T-cell (primary cell): Measurements from ENCODE around the gene SAMD9L. TPM values are rescaled to one million over a fixed set of nuclear protein-coding genes. Genes with fewer than 3 reads are reported as not detected.

ENCODE experiments used
- ATAC-seq, 4 experiments: fragments of 200-7000 bp in 3 of 4; fragments of 150-1000 bp in 1 of 4; cut with Tn5 transposase; replicated peaks in 1 of 4; 1 replicate in 3 of 4; 2 replicates in 1 of 4; pipeline ENCODE4 v1.10.0; 2021; ENCODE audit warnings: moderate library complexity in 3 of 4, mild to moderate bottlenecking in 2 of 4, moderate number of reproducible peaks in 1 of 4
- CTCF ChIA-PET, 2 donors: fragments of 300-600 bp; sonication (Branson Sonifier 250); formaldehyde crosslinking; loops; one replicate each; lab custom pipeline; 2022; ENCODE audit warnings: antibody characterized with exemption in 2 of 2; lab: Charles Lee
- POLR2A ChIA-PET, 2 donors: fragments of 300-600 bp; sonication (Branson Sonifier 250); formaldehyde crosslinking; loops; one replicate each; lab custom pipeline; 2022; ENCODE audit warnings: antibody characterized with exemption in 2 of 2; lab: Charles Lee
- DNase-seq, 35 experiments: peaks; one replicate each; pipeline versions ENCODE4 v3.0.0 to v3.0.0-alpha.2; 2013 to 2023
- H3K27ac ChIP-seq: one replicate; pipeline ENCODE4 v1.5.1; 2013; ENCODE audit warnings: low read length
- H3K27me3 ChIP-seq, 2 experiments: replicated peaks in 1 of 2; 1 replicate in 1 of 2; 2 replicates in 1 of 2; pipeline versions ENCODE4 v1.6.1 to v1.7.0; 2013; ENCODE audit warnings: low read length in 1 of 2, mixed read lengths in 1 of 2; ENCODE audit not compliant: control insufficient read depth in 2 of 2, insufficient read depth in 2 of 2; ENCODE audit errors: extremely low read depth in 1 of 2
- H3K36me3 ChIP-seq, 2 donors: 1 replicate in 1 of 2; 2 replicates in 1 of 2; pipeline versions ENCODE4 v1.6.1 to v1.7.0; 2013; ENCODE audit warnings: low read length in 1 of 2; ENCODE audit not compliant: control insufficient read depth in 2 of 2, insufficient read depth in 1 of 2; ENCODE audit errors: extremely low read depth in 1 of 2
- H3K4me1 ChIP-seq, 2 experiments: 1 replicate in 1 of 2; 2 replicates in 1 of 2; pipeline versions ENCODE4 v1.6.1 to v1.7.0; 2013; ENCODE audit warnings: low read length in 2 of 2, mixed read lengths in 1 of 2; ENCODE audit not compliant: insufficient read depth in 2 of 2, control insufficient read depth in 1 of 2; ENCODE audit errors: extremely low read depth in 1 of 2
- H3K4me3 ChIP-seq, 2 donors: 1 replicate in 1 of 2; 2 replicates in 1 of 2; pipeline versions ENCODE4 v1.5.1 to v1.7.0; 2013; ENCODE audit warnings: mild to moderate bottlenecking in 2 of 2, low read length in 1 of 2, moderate library complexity in 1 of 2; ENCODE audit not compliant: control insufficient read depth in 1 of 2; ENCODE audit errors: extremely low read depth in 1 of 2
- H3K9me3 ChIP-seq: 2 replicates; pipeline ENCODE4 v1.7.0; 2013
- H3K27ac Mint-ChIP-seq, 2 donors: one replicate each; pipeline ENCODE4 v1.8.0; 2020 to 2021; ENCODE audit warnings: mild to moderate bottlenecking in 2 of 2, mixed read lengths in 2 of 2
- H3K27me3 Mint-ChIP-seq, 2 donors: one replicate each; pipeline ENCODE4 v1.8.0; 2021 to 2022; ENCODE audit warnings: mixed read lengths in 2 of 2
- H3K36me3 Mint-ChIP-seq: one replicate; pipeline ENCODE4 v1.8.0; 2021; ENCODE audit warnings: mixed read lengths
- H3K4me1 Mint-ChIP-seq, 3 donors: one replicate each; pipeline ENCODE4 v1.8.0; 2020 to 2022; ENCODE audit warnings: mixed read lengths in 3 of 3, mild to moderate bottlenecking in 1 of 3
- H3K4me3 Mint-ChIP-seq, 3 donors: one replicate each; pipeline ENCODE4 v1.8.0; 2020 to 2022; ENCODE audit warnings: mild to moderate bottlenecking in 3 of 3, mixed read lengths in 3 of 3, moderate library complexity in 3 of 3
- H3K9me3 Mint-ChIP-seq, 3 donors: one replicate each; pipeline ENCODE4 v1.8.0; 2020 to 2022; ENCODE audit warnings: mixed read lengths in 3 of 3
- WGBS: methylation state at CpG from one replicate; pipeline ENCODE4 v1.1.5; 2013; ENCODE audit warnings: missing lambda C conversion rate; ENCODE audit not compliant: insufficient coverage; 5-methylcytosine and 5-hydroxymethylcytosine counted together
- total RNA-seq, 35 experiments: library from RNA in 6 of 35; stranded (reverse) in 6 of 35; fragments of 120-200 nt in 1 of 35; gene quantifications; one replicate each; pipeline versions ENCODE4 v1.2.1 to v1.2.4 and lab custom pipeline; 2013 to 2026

Gene SAMD9L
- total RNA-seq, 5 donors from 2014 or later (not counting 1 experiment from before 2014, with no cell fraction given), result 24.7 to 45.5 (median 32.8) TPM

- Histone ChIP-seq H3K36me3 (no peaks in the 10 kb centered on the region), H3K27me3 (peaks cover 2 to 3% of the 10 kb centered on the region in 2 experiments), H3K27ac (no peak overlapping the region), H3K4me1 (no peaks in the 10 kb centered on the region), H3K4me3 (no peak overlapping the region), H3K9me3 (no peaks in the 10 kb centered on the region)
- H3K9me3 Mint-ChIP-seq, result peaks cover 9 to 33% (median 18%) of the 10 kb centered on the region in 3 donors
- ChIA-PET POLR2A (interaction anchor here in 1 of 2 donors (1.1 kb wide), 1 partner anchor 47 kb away, joined by 4 read pairs; the partner anchor contains the start of gene SAMD9), CTCF (no interaction called here)
- WGBS, result no CpG with 5 or more reads among the region's 2 CpGs
- peak overlapping the region in 1 of 2 donors; percentile 71 for H3K27ac Mint-ChIP-seq
- no peak for DNase-seq
- peaks cover 6% of the 10 kb centered on the region for H3K36me3 Mint-ChIP-seq
- H3K4me3 Mint-ChIP-seq, result no peak overlapping the region
- H3K4me1 Mint-ChIP-seq, result peaks cover 0 to 12% (median 11%) of the 10 kb centered on the region in 3 donors
- H3K27me3 Mint-ChIP-seq, result peaks cover 0 to 7% of the 10 kb centered on the region in 2 donors
- no peak for ATAC-seq
Observed at GRCh38 chr7:93164766-93165165, 16.6 kb upstream of the SAMD9L start.

- no peak overlapping the region for H3K27ac Mint-ChIP-seq
- no peaks in the 10 kb centered on the region for H3K36me3 Mint-ChIP-seq
- POLR2A ChIA-PET, result no interaction called here
- H3K27ac ChIP-seq, result no peak overlapping the region
- no peaks in the 10 kb centered on the region for H3K9me3 ChIP-seq
- no peak for ATAC-seq
- H3K4me1 ChIP-seq, result no peaks in the 10 kb centered on the region
- H3K4me1 Mint-ChIP-seq, result peaks cover 0 to 10% (median 10%) of the 10 kb centered on the region in 3 donors
- CTCF ChIA-PET, result no interaction called here
- H3K36me3 ChIP-seq, result no peaks in the 10 kb centered on the region
- H3K4me3 ChIP-seq, result no peak overlapping the region
- no peak overlapping the region for H3K4me3 Mint-ChIP-seq
- peaks cover 0 to 2% of the 10 kb centered on the region in 2 experiments for H3K27me3 ChIP-seq
- peaks cover 0 to 13% of the 10 kb centered on the region in 2 donors for H3K27me3 Mint-ChIP-seq
- peaks cover 3 to 15% (median 4%) of the 10 kb centered on the region in 3 donors for H3K9me3 Mint-ChIP-seq
- DNase-seq, result no peak
- WGBS, result no CpG with 5 or more reads among the region's 3 CpGs
Observed at GRCh38 chr7:93161181-93161762, 13.1 kb upstream of the SAMD9L start.

GRCh38 chr7:93160410-93160809 lies 12.2 kb upstream of the SAMD9L start:
- no peak overlapping the region for H3K27ac Mint-ChIP-seq
- ChIA-PET POLR2A (no interaction called here), CTCF (interaction anchor here in 1 of 2 donors (0.6 kb wide), 1 partner anchor 10 kb away, joined by 3 read pairs; no protein-coding TSS in a partner anchor)
- peaks cover 0 to 13% of the 10 kb centered on the region in 2 donors for H3K27me3 Mint-ChIP-seq
- H3K4me1 ChIP-seq, result no peaks in the 10 kb centered on the region
- H3K4me3 Mint-ChIP-seq, result no peak overlapping the region
- H3K9me3 ChIP-seq, result no peaks in the 10 kb centered on the region
- WGBS, result no CpG with 5 or more reads among the region's 1 CpG
- ATAC-seq (no peak), DNase-seq (no peak)
- H3K4me1 Mint-ChIP-seq, result peaks cover 0 to 4% (median 3%) of the 10 kb centered on the region in 3 donors
- H3K4me3 ChIP-seq, result no peak overlapping the region
- no peak overlapping the region for H3K27ac ChIP-seq
- H3K36me3 ChIP-seq, result no peaks in the 10 kb centered on the region
- H3K9me3 Mint-ChIP-seq, result peaks cover 3 to 15% (median 4%) of the 10 kb centered on the region in 3 donors
- no peaks in the 10 kb centered on the region for H3K36me3 Mint-ChIP-seq
- H3K27me3 ChIP-seq, result peaks cover 0 to 2% of the 10 kb centered on the region in 2 experiments

- peaks cover 0 to 2% of the 10 kb centered on the region in 2 experiments for H3K27me3 ChIP-seq
- H3K4me3 ChIP-seq, result no peak overlapping the region
- no peaks in the 10 kb centered on the region for H3K4me1 ChIP-seq
- no peak overlapping the region for H3K27ac Mint-ChIP-seq
- 94% methylated on average over 2 of the region's 3 CpGs for WGBS
- no peak overlapping the region for H3K4me3 Mint-ChIP-seq
- no peaks in the 10 kb centered on the region for H3K36me3 Mint-ChIP-seq
- ChIA-PET CTCF (no interaction called here), POLR2A (no interaction called here)
- no peaks in the 10 kb centered on the region for H3K36me3 ChIP-seq
- H3K27me3 Mint-ChIP-seq, result peaks cover 0 to 13% of the 10 kb centered on the region in 2 donors
- no peak for DNase-seq
- no peaks in the 10 kb centered on the region for H3K4me1 Mint-ChIP-seq
- peaks cover 3 to 15% (median 4%) of the 10 kb centered on the region in 3 donors for H3K9me3 Mint-ChIP-seq
- ATAC-seq, result no peak
- H3K27ac ChIP-seq, result no peak overlapping the region
- H3K9me3 ChIP-seq, result no peaks in the 10 kb centered on the region
Observed at GRCh38 chr7:93159490-93159889, 11.3 kb upstream of the SAMD9L start.

- 100% methylated on average over 1 of the region's 1 CpG for WGBS
Observed at GRCh38 chr7:93156884-93157283, 8.7 kb upstream of the SAMD9L start.

GRCh38 chr7:93150200-93150835 lies 2.1 kb upstream of the SAMD9L start:
- H3K4me3 ChIP-seq, result no peak overlapping the region
- no peaks in the 10 kb centered on the region for H3K27me3 Mint-ChIP-seq
- peaks cover 5% of the 10 kb centered on the region for H3K36me3 Mint-ChIP-seq
- peak overlapping the region in 1 of 3 donors; percentile 7 for H3K4me3 Mint-ChIP-seq
- H3K9me3 Mint-ChIP-seq, result no peaks in the 10 kb centered on the region
- H3K27ac Mint-ChIP-seq, result peak overlapping the region in 1 of 2 donors; percentile 2
- H3K4me1 ChIP-seq, result peaks cover 8 to 14% of the 10 kb centered on the region in 2 experiments
- H3K9me3 ChIP-seq, result no peaks in the 10 kb centered on the region
- no peaks in the 10 kb centered on the region for H3K27me3 ChIP-seq
- peaks cover 30 to 35% (median 31%) of the 10 kb centered on the region in 3 donors for H3K4me1 Mint-ChIP-seq
- H3K36me3 ChIP-seq, result peaks cover 0 to 6% of the 10 kb centered on the region in 2 donors
- H3K27ac ChIP-seq, result no peak overlapping the region
- 100% methylated on average over 1 of the region's 1 CpG for WGBS
- no peak for DNase-seq
- ChIA-PET POLR2A (no interaction called here), CTCF (interaction anchor here in 1 of 2 donors (0.7 to 0.9 kb wide), 2 partner anchors 10 to 529 kb away, joined by 3 read pairs; no protein-coding TSS in a partner anchor)
- no peak for ATAC-seq

More at GRCh38 chr7:93156884-93157283, 8.7 kb upstream of the SAMD9L start:
- DNase-seq (no peak), ATAC-seq (no peak)
- CTCF ChIA-PET, result interaction anchor here in 1 of 2 donors (0.6 kb wide), 1 partner anchor 546 kb away, joined by 4 read pairs; no protein-coding TSS in a partner anchor
- Mint-ChIP-seq H3K36me3 (no peaks in the 10 kb centered on the region), H3K27ac (no peak overlapping the region), H3K4me3 (no peak overlapping the region), H3K27me3 (peaks cover 0 to 13% of the 10 kb centered on the region in 2 donors), H3K4me1 (no peaks in the 10 kb centered on the region), H3K9me3 (peaks cover 3 to 5% (median 4%) of the 10 kb centered on the region in 3 donors)
- H3K4me3 ChIP-seq, result no peak overlapping the region
- H3K4me1 ChIP-seq, result no peaks in the 10 kb centered on the region
- peaks cover 0 to 2% of the 10 kb centered on the region in 2 experiments for H3K27me3 ChIP-seq
- no peaks in the 10 kb centered on the region for H3K9me3 ChIP-seq
- no peaks in the 10 kb centered on the region for H3K36me3 ChIP-seq
- POLR2A ChIA-PET, result interaction anchor here in 1 of 2 donors (0.7 to 0.9 kb wide), 2 partner anchors 9 to 13 kb away, joined by 3 to 4 read pairs; no protein-coding TSS in a partner anchor
- no peak overlapping the region for H3K27ac ChIP-seq
